Caco-2 (cell line): Measurements from ENCODE around the gene ZNF497. TPM values are rescaled to one million over a fixed set of nuclear protein-coding genes. Genes with fewer than 3 reads are reported as not detected.

Experiments used
- BruUV-seq: library from RNA; stranded (reverse); fragments of 400-500 nt; replicated peaks from 2 replicates; lab custom pipeline; 2021; lab: Mats Ljungman, UMichigan
- CTCF ChIA-PET: fragments of 300-600 bp; sonication (Branson Sonifier 250); formaldehyde crosslinking; loops from one replicate; lab custom pipeline; 2022; ENCODE audit warnings: antibody characterized with exemption; lab: Charles Lee
- POLR2A ChIA-PET: fragments of 300-600 bp; sonication (Branson Sonifier 250); formaldehyde crosslinking; loops from one replicate; lab custom pipeline; 2022; ENCODE audit warnings: antibody characterized with exemption; lab: Charles Lee
- DNase-seq, 2 experiments: peaks; one replicate each; pipeline versions ENCODE4 v3.0.0 to v3.0.0-alpha.2; 2020 to 2022
- H3K27me3 ChIP-seq: replicated peaks from 2 replicates; pipeline ENCODE4 v1.6.0; 2011; ENCODE audit warnings: low read length; ENCODE audit not compliant: control insufficient read depth, insufficient read depth
- H3K36me3 ChIP-seq: 2 replicates; pipeline ENCODE4 v1.5.1; 2011; ENCODE audit warnings: low read length; ENCODE audit not compliant: control insufficient read depth, insufficient read depth
- H3K4me1 ChIP-seq: fragments of 250-450 bp; sonication (Bioruptor Pico); 2 replicates; pipeline ENCODE4 v1.5.1; 2020; ENCODE audit warnings: mild to moderate bottlenecking
- H3K4me3 ChIP-seq: 2 replicates; pipeline ENCODE4 v1.5.1; 2011; ENCODE audit warnings: low read depth, mild to moderate bottlenecking, control low read depth, low read length
- H3K9me3 ChIP-seq: fragments of 250-450 bp; sonication (Bioruptor Pico); 2 replicates; pipeline ENCODE4 v1.5.1; 2020; ENCODE audit warnings: mild to moderate bottlenecking, moderate library complexity
- H3K27ac Mint-ChIP-seq: one replicate; pipeline ENCODE4 v1.8.0; 2022; ENCODE audit warnings: mixed read lengths; ENCODE audit not compliant: unreplicated experiment
- H3K27me3 Mint-ChIP-seq: one replicate; pipeline ENCODE4 v1.8.0; 2022; ENCODE audit warnings: mixed read lengths; ENCODE audit not compliant: insufficient read depth, unreplicated experiment
- H3K36me3 Mint-ChIP-seq: one replicate; pipeline ENCODE4 v1.8.0; 2022; ENCODE audit warnings: mild to moderate bottlenecking, mixed read lengths; ENCODE audit not compliant: insufficient read depth, unreplicated experiment
- H3K4me1 Mint-ChIP-seq: one replicate; pipeline ENCODE4 v1.8.0; 2022; ENCODE audit warnings: low read depth, mixed read lengths; ENCODE audit not compliant: unreplicated experiment
- H3K4me3 Mint-ChIP-seq: one replicate; pipeline ENCODE4 v1.8.0; 2022; ENCODE audit warnings: mild to moderate bottlenecking, moderate library complexity, mixed read lengths; ENCODE audit not compliant: unreplicated experiment
- H3K9me3 Mint-ChIP-seq: one replicate; pipeline ENCODE4 v1.8.0; 2022; ENCODE audit warnings: mixed read lengths; ENCODE audit not compliant: unreplicated experiment
- CTCF ChIP-seq, 2 experiments: fragments of 200-600 bp in 1 of 2; IDR thresholded peaks; 1 replicate in 1 of 2; 2 replicates in 1 of 2; pipeline versions ENCODE4 v1.5.1 to v1.8.0; 2011 to 2022; ENCODE audit warnings: antibody characterized with exemption in 1 of 2, control low read depth in 1 of 2, inconsistent platforms in 1 of 2, low read depth in 1 of 2, low read length in 1 of 2, mild to moderate bottlenecking in 1 of 2, moderate library complexity in 1 of 2; ENCODE audit not compliant: insufficient read depth in 1 of 2, severe bottlenecking in 1 of 2, unreplicated experiment in 1 of 2
- intact Hi-C: fragments of 100-400 bp; cut with micrococcal nuclease; formaldehyde crosslinking; loops from one replicate; pipeline ENCODE4 v1.10.0; 2022; ENCODE audit not compliant: unreplicated experiment
- total RNA-seq: library from RNA; stranded (reverse); gene quantifications from 2 replicates; pipeline ENCODE4 v1.2.3, GENCODE V29; 2022

Gene ZNF497
- total RNA-seq, 1 experiment from 2014 or later: 1.7 TPM

GRCh38 chr19:58361900-58362271 is 665 bp downstream of the ZNF497 start:
- intact Hi-C loops: loop anchor here (1.0 to 2.0 kb wide), 3 partner anchors 19 to 39 kb away; partner anchors contain the start of gene ZNF837
- H3K36me3 Mint-ChIP-seq: peaks cover 14% of the 10 kb centered on the region
- TF ChIP-seq CTCF (IDR thresholded peaks at IDR 0.05; ENCODE audit: insufficient read depth in 1 of 2, low read depth in 1 of 2, low read length in 1 of 2, severe bottlenecking in 1 of 2, unreplicated experiment in 1 of 2): no peak
- H3K27me3 ChIP-seq: no peaks in the 10 kb centered on the region
- ChIA-PET CTCF (interaction anchor here (0.7 to 1.7 kb wide), 6 partner anchors 11 to 198 kb away, joined by 3 to 9 read pairs (median 4); partner anchors contain the start of genes ZBTB45 and ZNF584), POLR2A (interaction anchor here (0.5 to 1.8 kb wide), 16 partner anchors 18 to 1122 kb away, joined by 3 to 8 read pairs (median 5); partner anchors contain the start of genes ERVK3-1, RNF225, TRIM28 and ZNF446)
- no peaks in the 10 kb centered on the region for H3K36me3 ChIP-seq
- no peaks in the 10 kb centered on the region for H3K9me3 ChIP-seq
- peaks cover 5% of the 10 kb centered on the region; the same call in 1 of the 2 replicates for H3K4me1 ChIP-seq
- peak overlapping the region; percentile 98 for H3K27ac Mint-ChIP-seq
- peak overlapping the region; percentile 95 for H3K4me3 Mint-ChIP-seq
- peak overlapping the region; percentile 78 for H3K4me3 ChIP-seq
- TSS peak; percentile 75 for BruUV-seq
- H3K9me3 Mint-ChIP-seq: no peaks in the 10 kb centered on the region
- H3K4me1 Mint-ChIP-seq: no peaks in the 10 kb centered on the region
- no peaks in the 10 kb centered on the region for H3K27me3 Mint-ChIP-seq
- DNase-seq: peak; percentile 69 to 75

DNA sequence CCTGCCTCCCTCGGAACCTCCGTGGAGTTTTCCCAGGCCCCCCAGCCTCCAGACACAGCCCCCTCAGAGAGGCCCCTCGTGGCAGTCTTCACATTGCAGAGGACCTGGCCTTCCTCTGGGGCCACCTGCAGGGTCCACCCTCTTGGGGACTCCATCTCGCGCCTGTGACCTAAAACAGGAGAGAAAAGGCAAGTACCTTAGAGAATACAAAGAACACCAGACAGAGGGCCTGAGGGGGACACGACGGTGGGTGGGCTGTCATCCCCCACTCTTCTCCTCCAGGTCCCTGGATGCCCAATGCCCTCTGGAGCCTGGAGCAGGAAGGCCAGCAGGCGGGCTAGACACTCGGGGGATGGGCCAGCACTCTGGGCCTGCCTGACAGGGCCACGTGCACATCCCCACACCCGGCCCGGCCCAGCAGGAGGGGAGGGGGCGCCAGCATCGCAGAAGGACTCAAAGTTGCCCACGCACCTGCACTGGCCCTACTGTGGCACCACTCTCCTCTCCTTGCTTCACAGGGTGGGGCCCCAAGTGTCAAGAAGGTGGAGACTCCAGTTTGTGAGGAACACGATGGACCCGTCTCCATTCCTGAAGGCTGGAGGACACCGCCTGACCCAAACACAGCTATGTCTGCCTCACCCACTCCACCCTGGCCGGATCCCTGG is 4.9 kb downstream of the ZNF497 start:
- Histone ChIP-seq H3K4me1 (peaks cover 5% of the 10 kb centered on the region; the same call in 1 of the 2 replicates), H3K36me3 (no peaks in the 10 kb centered on the region), H3K27me3 (no peaks in the 10 kb centered on the region), H3K9me3 (no peaks in the 10 kb centered on the region), H3K4me3 (no peak overlapping the region)
- no peaks in the 10 kb centered on the region for H3K9me3 Mint-ChIP-seq
- no peaks in the 10 kb centered on the region for H3K27me3 Mint-ChIP-seq
- no TSS peak for BruUV-seq
- POLR2A ChIA-PET: no interaction called here
- H3K27ac Mint-ChIP-seq: no peak overlapping the region
- intact Hi-C loops: no loop called here
- H3K4me3 Mint-ChIP-seq: no peak overlapping the region
- TF ChIP-seq CTCF (IDR thresholded peaks at IDR 0.05; ENCODE audit: insufficient read depth in 1 of 2, low read depth in 1 of 2, low read length in 1 of 2, severe bottlenecking in 1 of 2, unreplicated experiment in 1 of 2): no peak
- H3K36me3 Mint-ChIP-seq: peaks cover 11% of the 10 kb centered on the region
- DNase-seq: no peak
- no peaks in the 10 kb centered on the region for H3K4me1 Mint-ChIP-seq
- CTCF ChIA-PET: no interaction called here

DNA sequence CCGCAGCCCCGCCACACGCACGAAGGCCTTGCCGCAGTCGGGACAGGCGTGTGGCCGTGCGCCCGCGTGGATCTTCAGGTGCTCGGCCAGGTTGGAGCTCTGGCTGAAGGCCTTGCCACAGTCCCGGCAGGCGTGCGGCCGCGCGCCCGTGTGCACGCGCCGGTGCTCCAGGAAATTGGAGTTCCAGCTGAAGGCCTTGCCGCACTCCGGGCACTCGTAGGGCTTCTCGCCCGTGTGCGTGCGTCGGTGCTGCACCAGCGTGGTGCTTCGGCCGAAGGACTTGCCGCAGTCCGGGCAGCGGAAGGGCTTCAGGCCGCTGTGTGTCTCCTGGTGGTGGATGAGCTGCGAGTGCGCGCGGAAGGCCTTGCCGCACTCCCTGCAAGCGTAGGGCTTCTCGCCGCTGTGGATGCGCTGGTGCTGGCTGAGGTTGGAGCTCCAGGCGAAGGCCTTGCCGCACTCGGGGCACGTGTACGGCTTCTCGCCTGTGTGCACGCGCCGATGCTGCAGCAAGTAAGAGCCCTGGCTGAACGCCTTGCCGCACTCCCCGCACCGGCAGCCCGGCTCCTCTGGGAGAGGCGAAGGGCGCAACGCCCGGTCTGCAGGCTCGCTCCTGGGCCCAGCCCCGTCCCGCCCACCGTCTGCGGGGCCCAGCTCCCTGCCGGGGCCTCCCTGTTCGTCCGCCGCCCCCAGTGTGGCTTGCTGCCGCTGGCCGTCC is 5.6 kb downstream of the ZNF497 start:
- Mint-ChIP-seq H3K36me3 (peaks cover 4% of the 10 kb centered on the region), H3K27ac (no peak overlapping the region), H3K4me3 (no peak overlapping the region), H3K4me1 (no peaks in the 10 kb centered on the region), H3K27me3 (no peaks in the 10 kb centered on the region), H3K9me3 (no peaks in the 10 kb centered on the region)
- Histone ChIP-seq H3K4me1 (peaks cover 5% of the 10 kb centered on the region; the same call in 1 of the 2 replicates), H3K4me3 (no peak overlapping the region), H3K27me3 (no peaks in the 10 kb centered on the region), H3K9me3 (no peaks in the 10 kb centered on the region), H3K36me3 (no peaks in the 10 kb centered on the region)
- TF ChIP-seq CTCF (IDR thresholded peaks at IDR 0.05; ENCODE audit: insufficient read depth in 1 of 2, low read depth in 1 of 2, low read length in 1 of 2, severe bottlenecking in 1 of 2, unreplicated experiment in 1 of 2): no peak
- no TSS peak for BruUV-seq
- CTCF ChIA-PET: no interaction called here
- no peak for DNase-seq
- intact Hi-C loops: no loop called here
- POLR2A ChIA-PET: no interaction called here
